GM23248 (cell line): ENCODE results near the gene PRR30. TPM values are rescaled to one million over a fixed set of nuclear protein-coding genes. Genes with fewer than 3 reads are reported as not detected.

Experiments
- DNase-seq: peaks from one replicate; pipeline ENCODE4 v3.0.0-alpha.2; 2015
- H2AFZ ChIP-seq: fragments of 200-600 bp; sonication (generic); 2 replicates; pipeline ENCODE4 v1.6.1; 2016; ENCODE audit warnings: antibody characterized with exemption
- H3F3A ChIP-seq: fragments of 200-600 bp; sonication (generic); 2 replicates; pipeline ENCODE4 v1.6.1; 2016; ENCODE audit warnings: mild to moderate bottlenecking, antibody characterized with exemption, mixed run types; ENCODE audit not compliant: insufficient read depth
- H3K27ac ChIP-seq: fragments of 200-600 bp; sonication (generic); 2 replicates; pipeline ENCODE4 v1.5.1; 2016; ENCODE audit warnings: mild to moderate bottlenecking
- H3K27me3 ChIP-seq: fragments of 200-600 bp; sonication (generic); replicated peaks from 2 replicates; pipeline ENCODE4 v1.6.1; 2016; ENCODE audit warnings: mild to moderate bottlenecking; ENCODE audit not compliant: insufficient read depth
- H3K36me3 ChIP-seq: fragments of 200-600 bp; sonication (generic); 2 replicates; pipeline ENCODE4 v1.6.1; 2016; ENCODE audit warnings: low read depth, mild to moderate bottlenecking
- H3K4me1 ChIP-seq: fragments of 200-600 bp; sonication (generic); 2 replicates; pipeline ENCODE4 v1.6.1; 2016; ENCODE audit warnings: mild to moderate bottlenecking; ENCODE audit not compliant: insufficient read depth
- H3K4me2 ChIP-seq: fragments of 200-600 bp; sonication (generic); one replicate; pipeline ENCODE4 v1.6.1; 2016; ENCODE audit warnings: mild to moderate bottlenecking; ENCODE audit not compliant: unreplicated experiment
- H3K4me3 ChIP-seq: fragments of 200-600 bp; sonication (generic); 2 replicates; pipeline ENCODE4 v1.5.1; 2016; ENCODE audit warnings: mild to moderate bottlenecking
- H3K79me2 ChIP-seq: fragments of 200-600 bp; sonication (generic); 2 replicates; pipeline ENCODE4 v1.6.1; 2016; ENCODE audit warnings: mild to moderate bottlenecking; ENCODE audit not compliant: insufficient read depth
- H3K9ac ChIP-seq: fragments of 200-600 bp; sonication (generic); 2 replicates; pipeline ENCODE4 v1.6.1; 2016; ENCODE audit warnings: mild to moderate bottlenecking
- H3K9me2 ChIP-seq: fragments of 200-600 bp; sonication (generic); 2 replicates; pipeline ENCODE4 v1.6.1; 2016; ENCODE audit warnings: mixed run types, mild to moderate bottlenecking, moderate library complexity; ENCODE audit not compliant: insufficient read depth
- H3K9me3 ChIP-seq: fragments of 200-600 bp; sonication (generic); one replicate; pipeline ENCODE4 v1.6.1; 2017; ENCODE audit warnings: low read depth
- H4K20me1 ChIP-seq: fragments of 200-600 bp; sonication (generic); 2 replicates; pipeline ENCODE4 v1.6.0; 2016; ENCODE audit not compliant: insufficient read depth
- EZH2 ChIP-seq: fragments of 200-600 bp; sonication (generic); IDR thresholded peaks from 2 replicates; pipeline ENCODE4 v1.6.1; 2018; ENCODE audit warnings: antibody characterized with exemption, mild to moderate bottlenecking; ENCODE audit not compliant: insufficient read depth, poor library complexity, severe bottlenecking
- EZH2phosphoT487 ChIP-seq: fragments of 200-600 bp; sonication (generic); IDR thresholded peaks from 2 replicates; pipeline ENCODE4 v1.6.1; 2018; ENCODE audit warnings: antibody characterized with exemption, moderate library complexity, mild to moderate bottlenecking, low read depth; ENCODE audit not compliant: insufficient read depth
- WGBS, 2 experiments: methylation state at CpG; one replicate each; pipeline ENCODE4 v1.1.6; 2015 to 2017; ENCODE audit warnings: low lambda C conversion rate in 2 of 2, low coverage in 1 of 2; ENCODE audit errors: missing lambda C conversion rate in 2 of 2; 5-methylcytosine and 5-hydroxymethylcytosine counted together
- in situ Hi-C: fragments of 300-500 bp; cut with MboI; formaldehyde crosslinking; loops from 2 replicates; pipeline ENCODE4 v1.15.0; 2020
- polyA plus RNA-seq: library from polyadenylated mRNA; unstranded; fragments of >200 nt; fragmentation: Nextera tagmentation; extraction: Ambion mirVana; gene quantifications from 2 replicates; pipeline ENCODE4 v1.2.1, GENCODE V29; 2016
- total RNA-seq: library from RNA; depleted of rRNA; stranded (reverse); fragments of >200 nt; shearing (Covaris generic); gene quantifications from 2 replicates; pipeline ENCODE4 v1.2.3, GENCODE V29; 2014

The PRR30 gene
- total and polyA plus RNA-seq, 2 experiments from 2014 or later: not detected

- Histone ChIP-seq H3K9me3 (no peaks in the 10 kb centered on the region), H4K20me1 (no peaks in the 10 kb centered on the region), H3K27ac (no peak overlapping the region), H3K27me3 (no peaks in the 10 kb centered on the region), H3K4me3 (no peak overlapping the region), H2AFZ (no peak overlapping the region), H3K4me2 (no peak overlapping the region), H3K9me2 (no peaks in the 10 kb centered on the region), H3K36me3 (no peaks in the 10 kb centered on the region), H3K9ac (no peak overlapping the region), H3F3A (no peaks in the 10 kb centered on the region), H3K4me1 (peaks cover 11% of the 10 kb centered on the region; the same call in 1 of the 2 replicates), H3K79me2 (peaks cover 15% of the 10 kb centered on the region)
- DNase-seq: no peak
- in situ Hi-C loops: no loop called here
- WGBS, 2 experiments: 82 to 83% methylated on average over 11 of the region's 11 CpGs
- no peak for TF ChIP-seq EZH2phosphoT487
- TF ChIP-seq EZH2: no peak
These were observed 10.3 kb downstream of the PRR30 start for GRCh38 chr2:27128668-27129571.

- in situ Hi-C loops: no loop called here
- TF ChIP-seq EZH2phosphoT487 (no peak), EZH2 (no peak)
- Histone ChIP-seq H3K9me3 (no peaks in the 10 kb centered on the region), H3K27ac (no peak overlapping the region), H3K9ac (no peak overlapping the region), H3K4me2 (no peak overlapping the region), H3K9me2 (no peaks in the 10 kb centered on the region), H3K4me3 (no peak overlapping the region), H2AFZ (no peak overlapping the region), H3K79me2 (peaks cover 7% of the 10 kb centered on the region), H3K27me3 (no peaks in the 10 kb centered on the region), H3K4me1 (peaks cover 5% of the 10 kb centered on the region; the same call in 1 of the 2 replicates), H3K36me3 (no peaks in the 10 kb centered on the region), H3F3A (no peaks in the 10 kb centered on the region), H4K20me1 (no peaks in the 10 kb centered on the region)
- no peak for DNase-seq
- WGBS, 2 experiments: 74 to 79% methylated on average over 9 of the region's 9 CpGs
These were observed 11.1 kb downstream of the PRR30 start for GRCh38 chr2:27127883-27128667.

- Histone ChIP-seq H3K9me3 (no peaks in the 10 kb centered on the region), H3K27ac (no peak overlapping the region), H3K36me3 (no peaks in the 10 kb centered on the region), H2AFZ (no peak overlapping the region), H3F3A (no peaks in the 10 kb centered on the region), H4K20me1 (no peaks in the 10 kb centered on the region), H3K79me2 (no peaks in the 10 kb centered on the region), H3K9ac (no peak overlapping the region), H3K4me2 (no peak overlapping the region), H3K4me3 (no peak overlapping the region), H3K4me1 (no peaks in the 10 kb centered on the region), H3K27me3 (peaks cover 11% of the 10 kb centered on the region), H3K9me2 (no peaks in the 10 kb centered on the region)
- 49 to 54% methylated on average over 5 of the region's 5 CpGs for WGBS, 2 experiments
- in situ Hi-C loops: no loop called here
- no peak for DNase-seq
- TF ChIP-seq EZH2phosphoT487: no peak
- TF ChIP-seq EZH2: no peak
These were observed 12.9 kb downstream of the PRR30 start for GRCh38 chr2:27126252-27126710.

GRCh38 chr2:27125104-27125503 lies 14.1 kb downstream of the PRR30 start:
- no peaks in the 10 kb centered on the region for H3K9me2 ChIP-seq
- no peak overlapping the region for H2AFZ ChIP-seq
- TF ChIP-seq EZH2 (no peak), EZH2phosphoT487 (no peak)
- H3K9me3 ChIP-seq: no peaks in the 10 kb centered on the region
- 89 to 91% methylated on average over 3 of the region's 3 CpGs for WGBS, 2 experiments
- DNase-seq: no peak
- no peaks in the 10 kb centered on the region for H3K4me1 ChIP-seq
- in situ Hi-C loops: no loop called here
- no peak overlapping the region for H3K4me2 ChIP-seq
- H3F3A ChIP-seq: no peaks in the 10 kb centered on the region
- no peak overlapping the region for H3K27ac ChIP-seq
- no peak overlapping the region for H3K9ac ChIP-seq
- H4K20me1 ChIP-seq: no peaks in the 10 kb centered on the region
- no peaks in the 10 kb centered on the region for H3K36me3 ChIP-seq
- peaks cover 17% of the 10 kb centered on the region for H3K27me3 ChIP-seq
- no peak overlapping the region for H3K4me3 ChIP-seq
- H3K79me2 ChIP-seq: no peaks in the 10 kb centered on the region
